ENCODE results near the gene KSR2.

KSR2 gene

GRCh38 chr12:117570608-117571007 lies 398.2 kb downstream of the KSR2 start:
- no peak overlapping the region for H3K27ac Mint-ChIP-seq
- intact Hi-C loops (cut with micrococcal nuclease) = no loop called here
- H3K9me3 Mint-ChIP-seq = no peaks in the 10 kb centered on the region
- H3K36me3 Mint-ChIP-seq (ENCODE audit: low read depth) = no peaks in the 10 kb centered on the region
- H3K4me1 Mint-ChIP-seq (ENCODE audit: low read depth) = no peaks in the 10 kb centered on the region
- H3K4me3 Mint-ChIP-seq = no peak overlapping the region
- peaks cover 11% of the 10 kb centered on the region for H3K27me3 Mint-ChIP-seq

- Mint-ChIP-seq H3K4me3 (no peak overlapping the region), H3K9me3 (no peaks in the 10 kb centered on the region), H3K27ac (no peak overlapping the region), H3K4me1 (ENCODE audit: low read depth) (no peaks in the 10 kb centered on the region), H3K27me3 (peaks cover 18% of the 10 kb centered on the region), H3K36me3 (ENCODE audit: low read depth) (no peaks in the 10 kb centered on the region)
- intact Hi-C loops (cut with micrococcal nuclease) = no loop called here
These were observed 401.1 kb downstream of the KSR2 start for GRCh38 chr12:117567644-117568216.

GRCh38 chr12:117564881-117565280 lies 403.9 kb downstream of the KSR2 start:
- intact Hi-C loops (cut with micrococcal nuclease) = no loop called here
- H3K27ac Mint-ChIP-seq = no peak overlapping the region
- H3K4me1 Mint-ChIP-seq (ENCODE audit: low read depth) = no peaks in the 10 kb centered on the region
- H3K27me3 Mint-ChIP-seq = peaks cover 15% of the 10 kb centered on the region
- no peak overlapping the region for H3K4me3 Mint-ChIP-seq
- no peaks in the 10 kb centered on the region for H3K36me3 Mint-ChIP-seq (ENCODE audit: low read depth)
- H3K9me3 Mint-ChIP-seq = no peaks in the 10 kb centered on the region

- no peaks in the 10 kb centered on the region for H3K4me1 Mint-ChIP-seq (ENCODE audit: low read depth)
- no peaks in the 10 kb centered on the region for H3K9me3 Mint-ChIP-seq
- no peak overlapping the region for H3K4me3 Mint-ChIP-seq
- intact Hi-C loops (cut with micrococcal nuclease) = no loop called here
- H3K27me3 Mint-ChIP-seq = peaks cover 16% of the 10 kb centered on the region
- no peak overlapping the region for H3K27ac Mint-ChIP-seq
- no peaks in the 10 kb centered on the region for H3K36me3 Mint-ChIP-seq (ENCODE audit: low read depth)
These were observed 405.1 kb downstream of the KSR2 start for GRCh38 chr12:117563706-117564105.

- Mint-ChIP-seq H3K27me3 (peaks cover 20% of the 10 kb centered on the region), H3K9me3 (no peaks in the 10 kb centered on the region), H3K27ac (no peak overlapping the region), H3K4me3 (no peak overlapping the region), H3K4me1 (ENCODE audit: low read depth) (no peaks in the 10 kb centered on the region), H3K36me3 (ENCODE audit: low read depth) (no peaks in the 10 kb centered on the region)
- intact Hi-C loops (cut with micrococcal nuclease) = no loop called here
These were observed 405.8 kb downstream of the KSR2 start for GRCh38 chr12:117563007-117563406.

GRCh38 chr12:117561990-117562389 lies 406.8 kb downstream of the KSR2 start:
- no peaks in the 10 kb centered on the region for H3K4me1 Mint-ChIP-seq (ENCODE audit: low read depth)
- H3K27me3 Mint-ChIP-seq = peaks cover 15% of the 10 kb centered on the region
- intact Hi-C loops (cut with micrococcal nuclease) = no loop called here
- H3K4me3 Mint-ChIP-seq = no peak overlapping the region
- no peaks in the 10 kb centered on the region for H3K9me3 Mint-ChIP-seq
- H3K36me3 Mint-ChIP-seq (ENCODE audit: low read depth) = no peaks in the 10 kb centered on the region
- no peak overlapping the region for H3K27ac Mint-ChIP-seq

GRCh38 chr12:117559978-117560377 lies 408.8 kb downstream of the KSR2 start:
- no peaks in the 10 kb centered on the region for H3K9me3 Mint-ChIP-seq
- H3K27ac Mint-ChIP-seq = no peak overlapping the region
- H3K27me3 Mint-ChIP-seq = peaks cover 17% of the 10 kb centered on the region

GRCh38 chr12:117555889-117556288 lies 412.9 kb downstream of the KSR2 start:
- no peaks in the 10 kb centered on the region for H3K36me3 Mint-ChIP-seq (ENCODE audit: low read depth)
- intact Hi-C loops (cut with micrococcal nuclease) = no loop called here
- H3K4me1 Mint-ChIP-seq (ENCODE audit: low read depth) = peaks cover 5% of the 10 kb centered on the region
- no peak overlapping the region for H3K27ac Mint-ChIP-seq
- peaks cover 10% of the 10 kb centered on the region for H3K27me3 Mint-ChIP-seq
- no peaks in the 10 kb centered on the region for H3K9me3 Mint-ChIP-seq
- no peak overlapping the region for H3K4me3 Mint-ChIP-seq

More at GRCh38 chr12:117559978-117560377, 408.8 kb downstream of the KSR2 start:
- Mint-ChIP-seq H3K4me3 (no peak overlapping the region), H3K4me1 (ENCODE audit: low read depth) (no peaks in the 10 kb centered on the region), H3K36me3 (ENCODE audit: low read depth) (no peaks in the 10 kb centered on the region)
- intact Hi-C loops (cut with micrococcal nuclease) = no loop called here

- Mint-ChIP-seq H3K9me3 (no peaks in the 10 kb centered on the region), H3K4me3 (no peak overlapping the region), H3K27ac (no peak overlapping the region), H3K27me3 (peaks cover 5% of the 10 kb centered on the region), H3K36me3 (ENCODE audit: low read depth) (no peaks in the 10 kb centered on the region), H3K4me1 (ENCODE audit: low read depth) (peaks cover 5% of the 10 kb centered on the region)
- intact Hi-C loops (cut with micrococcal nuclease) = no loop called here
These were observed 415.8 kb downstream of the KSR2 start for GRCh38 chr12:117552971-117553370.

- Mint-ChIP-seq H3K27me3 (peaks cover 5% of the 10 kb centered on the region), H3K4me1 (ENCODE audit: low read depth) (peaks cover 5% of the 10 kb centered on the region), H3K9me3 (no peaks in the 10 kb centered on the region), H3K36me3 (ENCODE audit: low read depth) (no peaks in the 10 kb centered on the region), H3K4me3 (no peak overlapping the region), H3K27ac (no peak overlapping the region)
- intact Hi-C loops (cut with micrococcal nuclease) = no loop called here
These were observed 417.1 kb downstream of the KSR2 start for GRCh38 chr12:117551665-117552064.

- H3K27ac Mint-ChIP-seq = no peak overlapping the region
- no peak overlapping the region for H3K4me3 Mint-ChIP-seq
- H3K9me3 Mint-ChIP-seq = no peaks in the 10 kb centered on the region
- intact Hi-C loops (cut with micrococcal nuclease) = no loop called here
- no peaks in the 10 kb centered on the region for H3K36me3 Mint-ChIP-seq (ENCODE audit: low read depth)
- H3K27me3 Mint-ChIP-seq = peaks cover 21% of the 10 kb centered on the region
- H3K4me1 Mint-ChIP-seq (ENCODE audit: low read depth) = peaks cover 5% of the 10 kb centered on the region
These were observed 421.6 kb downstream of the KSR2 start for GRCh38 chr12:117547209-117547608.

- intact Hi-C loops (cut with micrococcal nuclease) = no loop called here
- Mint-ChIP-seq H3K36me3 (ENCODE audit: low read depth) (no peaks in the 10 kb centered on the region), H3K27me3 (peaks cover 32% of the 10 kb centered on the region), H3K9me3 (no peaks in the 10 kb centered on the region), H3K4me3 (no peak overlapping the region), H3K4me1 (ENCODE audit: low read depth) (no peaks in the 10 kb centered on the region), H3K27ac (no peak overlapping the region)
These were observed 423.6 kb downstream of the KSR2 start for GRCh38 chr12:117545216-117545615.

GRCh38 chr12:117540011-117540410 lies 428.8 kb downstream of the KSR2 start:
- intact Hi-C loops (cut with micrococcal nuclease) = no loop called here
- Mint-ChIP-seq H3K36me3 (ENCODE audit: low read depth) (no peaks in the 10 kb centered on the region), H3K4me3 (no peak overlapping the region), H3K27me3 (peaks cover 38% of the 10 kb centered on the region), H3K4me1 (ENCODE audit: low read depth) (no peaks in the 10 kb centered on the region), H3K27ac (no peak overlapping the region), H3K9me3 (no peaks in the 10 kb centered on the region)

- H3K9me3 Mint-ChIP-seq = no peaks in the 10 kb centered on the region
- peaks cover 38% of the 10 kb centered on the region for H3K27me3 Mint-ChIP-seq
- no peak overlapping the region for H3K4me3 Mint-ChIP-seq
- intact Hi-C loops (cut with micrococcal nuclease) = no loop called here
- peaks cover 4% of the 10 kb centered on the region for H3K4me1 Mint-ChIP-seq (ENCODE audit: low read depth)
- H3K36me3 Mint-ChIP-seq (ENCODE audit: low read depth) = no peaks in the 10 kb centered on the region
- no peak overlapping the region for H3K27ac Mint-ChIP-seq
These were observed 429.9 kb downstream of the KSR2 start for GRCh38 chr12:117538926-117539325.

GRCh38 chr12:117538032-117538690 lies 430.6 kb downstream of the KSR2 start:
- intact Hi-C loops (cut with micrococcal nuclease) = no loop called here
- peaks cover 36% of the 10 kb centered on the region for H3K27me3 Mint-ChIP-seq
- no peaks in the 10 kb centered on the region for H3K9me3 Mint-ChIP-seq
- H3K27ac Mint-ChIP-seq = no peak overlapping the region
- peaks cover 10% of the 10 kb centered on the region for H3K4me1 Mint-ChIP-seq (ENCODE audit: low read depth)
- no peaks in the 10 kb centered on the region for H3K36me3 Mint-ChIP-seq (ENCODE audit: low read depth)
- no peak overlapping the region for H3K4me3 Mint-ChIP-seq
